GM19372 (cell line): ENCODE measurements around the gene B4GALT5.
"Not testable (repeated sequence)": the region's sequence is repeated elsewhere in the genome, so short reads cannot be mapped to it uniquely, and the experiment has no call there.

ENCODE experiments used
- ATAC-seq: cut with Tn5 transposase; IDR thresholded peaks from one replicate; pipeline ENCODE4 v1.9.1; 2021; ENCODE audit warnings: mild to moderate bottlenecking, low read depth, moderate library complexity; ENCODE audit not compliant: unreplicated experiment

The B4GALT5 gene

GRCh38 chr20:49614338-49615050, 99.2 kb downstream of the B4GALT5 start:
- no peak for ATAC-seq

- no peak for ATAC-seq
Observed at GRCh38 chr20:49612127-49612738, 101.4 kb downstream of the B4GALT5 start.

GRCh38 chr20:49611539-49612126, 102.0 kb downstream of the B4GALT5 start:
- ATAC-seq, result not testable (repeated sequence)

- no peak for ATAC-seq
Observed at GRCh38 chr20:49610691-49611538, 102.8 kb downstream of the B4GALT5 start.

- ATAC-seq, result peak; percentile 51
Observed at GRCh38 chr20:49608752-49609670, 104.7 kb downstream of the B4GALT5 start.

- no peak for ATAC-seq
Observed at GRCh38 chr20:49607568-49607967, 106.1 kb downstream of the B4GALT5 start.

- no peak for ATAC-seq
Observed at GRCh38 chr20:49603209-49603627, 110.5 kb downstream of the B4GALT5 start.

GRCh38 chr20:49602345-49603208, 111.1 kb downstream of the B4GALT5 start:
- ATAC-seq, result no peak

GRCh38 chr20:49601153-49601924, 112.3 kb downstream of the B4GALT5 start:
- ATAC-seq, result no peak

GRCh38 chr20:49599746-49600113, 113.9 kb downstream of the B4GALT5 start:
- ATAC-seq, result no peak

- ATAC-seq, result no peak
Observed at GRCh38 chr20:49597825-49598395, 115.8 kb downstream of the B4GALT5 start.

GRCh38 chr20:49595811-49596561, 117.7 kb downstream of the B4GALT5 start:
- ATAC-seq, result no peak

GRCh38 chr20:49595346-49595745, 118.3 kb downstream of the B4GALT5 start:
- no peak for ATAC-seq

- no peak for ATAC-seq
Observed at GRCh38 chr20:49594931-49595315, 118.8 kb downstream of the B4GALT5 start.

- ATAC-seq, result no peak
Observed at GRCh38 chr20:49594143-49594930, 119.3 kb downstream of the B4GALT5 start.

GRCh38 chr20:49593466-49594142, 120.1 kb downstream of the B4GALT5 start:
- no peak for ATAC-seq
